Neural cell (in vitro differentiated cells): ENCODE measurements around the gene NEDD4L. TPM values are rescaled to one million over a fixed set of nuclear protein-coding genes. Genes with fewer than 3 reads are reported as not detected.

Source experiments
- H2AFZ ChIP-seq: fragments of 200-600, 300-800 bp; sonication (generic), shearing (Covaris generic); 2 replicates; pipeline ENCODE4 v1.6.0; 2014; ENCODE audit warnings: low read depth, mild to moderate bottlenecking, antibody characterized with exemption, low read length, moderate library complexity
- H3F3A ChIP-seq: fragments of 200-600 bp; shearing (Covaris generic); 2 replicates; pipeline ENCODE4 v1.6.1; 2016; ENCODE audit warnings: mild to moderate bottlenecking, moderate library complexity, mixed read lengths, antibody characterized with exemption, low read length; ENCODE audit not compliant: insufficient read depth, poor library complexity, severe bottlenecking
- H3K27ac ChIP-seq: fragments of 200-600, 300-800 bp; sonication (generic), shearing (Covaris generic); 2 replicates; pipeline ENCODE4 v1.5.1; 2014; ENCODE audit warnings: mild to moderate bottlenecking, low read length, moderate library complexity
- H3K27me3 ChIP-seq: fragments of 300-800, 200-600 bp; sonication (generic), shearing (Covaris generic); 2 replicates; pipeline ENCODE4 v1.6.0; 2014; ENCODE audit warnings: mild to moderate bottlenecking, low read depth, low read length, moderate library complexity; ENCODE audit not compliant: insufficient read depth
- H3K36me3 ChIP-seq: fragments of 300-800, 200-600 bp; sonication (generic), shearing (Covaris generic); 2 replicates; pipeline ENCODE4 v1.5.1; 2014; ENCODE audit warnings: mild to moderate bottlenecking, antibody characterized with exemption, low read length, moderate library complexity; ENCODE audit not compliant: insufficient read depth
- H3K4me2 ChIP-seq: fragments of 300-800, 200-600 bp; sonication (generic), shearing (Covaris generic); 2 replicates; pipeline ENCODE4 v1.6.0; 2014; ENCODE audit warnings: mild to moderate bottlenecking, low read length
- H3K4me3 ChIP-seq: fragments of 300-800, 200-600 bp; sonication (generic), shearing (Covaris generic); 2 replicates; pipeline ENCODE4 v1.5.1; 2014; ENCODE audit warnings: mild to moderate bottlenecking, low read length, moderate library complexity
- H3K79me2 ChIP-seq: fragments of 200-600 bp; shearing (Covaris generic); replicated peaks from 2 replicates; pipeline ENCODE4 v1.6.0; 2014; ENCODE audit warnings: mild to moderate bottlenecking, low read length, moderate library complexity; ENCODE audit not compliant: insufficient read depth
- H3K9ac ChIP-seq: fragments of 300-800, 200-600 bp; sonication (generic), shearing (Covaris generic); 2 replicates; pipeline ENCODE4 v1.6.1; 2016; ENCODE audit warnings: mild to moderate bottlenecking, low read length, mixed read lengths
- H3K9me2 ChIP-seq: fragments of 200-600 bp; shearing (Covaris generic); 2 replicates; pipeline ENCODE4 v1.6.1; 2016; ENCODE audit warnings: mild to moderate bottlenecking, low read length, mixed read lengths; ENCODE audit not compliant: insufficient read depth
- H3K9me3 ChIP-seq: fragments of 200-600, 300-800 bp; sonication (generic), shearing (Covaris generic); 2 replicates; pipeline ENCODE4 v1.6.1; 2016; ENCODE audit warnings: mild to moderate bottlenecking, mixed run types, low read length, moderate library complexity, mixed read lengths
- H4K20me1 ChIP-seq: fragments of 200-600 bp; shearing (Covaris generic); 2 replicates; pipeline ENCODE4 v1.6.1; 2016; ENCODE audit warnings: mild to moderate bottlenecking, mixed run types; ENCODE audit not compliant: insufficient read depth
- CTCF ChIP-seq: fragments of 450-650 bp; IDR thresholded peaks from 2 replicates; pipeline ENCODE4 v1.5.1; 2014; ENCODE audit warnings: antibody characterized with exemption, mild to moderate bottlenecking, moderate library complexity; ENCODE audit not compliant: poor library complexity, severe bottlenecking
- EP300 ChIP-seq: fragments of 450-650 bp; conservative IDR thresholded peaks from 2 replicates; pipeline ENCODE4 v1.6.1; 2014; ENCODE audit warnings: antibody characterized with exemption, mild to moderate bottlenecking, moderate library complexity; ENCODE audit not compliant: poor library complexity, severe bottlenecking
- EZH2 ChIP-seq: fragments of 200-600, 300-800 bp; shearing (Covaris generic), sonication (generic); IDR thresholded peaks from 2 replicates; pipeline ENCODE4 v1.6.1; 2014; ENCODE audit warnings: antibody characterized with exemption, low read length, borderline replicate concordance, mild to moderate bottlenecking; ENCODE audit not compliant: insufficient read depth, poor library complexity, severe bottlenecking
- MXI1 ChIP-seq: fragments of 450-650 bp; conservative IDR thresholded peaks from 2 replicates; pipeline ENCODE4 v1.6.1; 2014; ENCODE audit warnings: antibody characterized with exemption, mild to moderate bottlenecking; ENCODE audit not compliant: poor library complexity, severe bottlenecking
- POLR2AphosphoS5 ChIP-seq: IDR thresholded peaks from 2 replicates; pipeline ENCODE4 v1.6.1; 2012
- RAD21 ChIP-seq: fragments of 450-650 bp; conservative IDR thresholded peaks from 2 replicates; pipeline ENCODE4 v1.6.1; 2014; ENCODE audit warnings: antibody characterized with exemption, mild to moderate bottlenecking, moderate library complexity
- REST ChIP-seq: IDR thresholded peaks from 2 replicates; pipeline ENCODE4 v1.6.1; 2012; ENCODE audit warnings: borderline replicate concordance
- SMC3 ChIP-seq: fragments of 450-650 bp; conservative IDR thresholded peaks from 2 replicates; pipeline ENCODE4 v1.6.1; 2014; ENCODE audit warnings: antibody characterized with exemption, mild to moderate bottlenecking, moderate library complexity; ENCODE audit not compliant: poor library complexity
- TAF1 ChIP-seq: IDR thresholded peaks from 2 replicates; pipeline ENCODE4 v1.6.1; 2012; ENCODE audit warnings: low read depth
- polyA plus RNA-seq: library from polyadenylated mRNA; depleted of rRNA; stranded (reverse); fragments of >200 nt; gene quantifications from 2 replicates; pipeline ENCODE4 v1.2.3, GENCODE V29; 2014

Gene NEDD4L
- polyA plus RNA-seq, 1 donor from 2014 or later: 97.9 TPM

GRCh38 chr18:58105888-58106260 lies 61.8 kb downstream of the NEDD4L start:
- peaks cover 3% of the 10 kb centered on the region for H3F3A ChIP-seq
- H3K4me3 ChIP-seq: no peak overlapping the region

GRCh38 chr18:58106289-58107070 lies 62.5 kb downstream of the NEDD4L start:
- no peaks in the 10 kb centered on the region for H3K9me3 ChIP-seq
- no peak overlapping the region for H2AFZ ChIP-seq
- no peaks in the 10 kb centered on the region for H3K27me3 ChIP-seq
- H3K9ac ChIP-seq: no peak overlapping the region
- no peak overlapping the region for H3K27ac ChIP-seq
- no peak overlapping the region for H3K4me3 ChIP-seq
- peaks cover 3% of the 10 kb centered on the region for H3F3A ChIP-seq
- H3K79me2 ChIP-seq: peaks cover 86% of the 10 kb centered on the region
- no peak overlapping the region for H3K4me2 ChIP-seq
- H3K9me2 ChIP-seq: no peaks in the 10 kb centered on the region
- no peaks in the 10 kb centered on the region for H3K36me3 ChIP-seq
- peaks cover 8% of the 10 kb centered on the region for H4K20me1 ChIP-seq
- no peak for TF ChIP-seq TAF1
- no peak for TF ChIP-seq POLR2AphosphoS5
- no peak for TF ChIP-seq EP300
- no peak for TF ChIP-seq EZH2
- no peak for TF ChIP-seq CTCF
- no peak for TF ChIP-seq MXI1
- TF ChIP-seq SMC3: no peak

More at GRCh38 chr18:58105888-58106260, 61.8 kb downstream of the NEDD4L start:
- H3K9me2 ChIP-seq: no peaks in the 10 kb centered on the region
- no peak overlapping the region for H3K9ac ChIP-seq
- no peak overlapping the region for H3K27ac ChIP-seq
- no peaks in the 10 kb centered on the region for H3K36me3 ChIP-seq
- no peaks in the 10 kb centered on the region for H3K27me3 ChIP-seq
- no peaks in the 10 kb centered on the region for H3K9me3 ChIP-seq
- peaks cover 8% of the 10 kb centered on the region for H4K20me1 ChIP-seq
- peaks cover 85% of the 10 kb centered on the region for H3K79me2 ChIP-seq
- no peak overlapping the region for H2AFZ ChIP-seq
- no peak overlapping the region for H3K4me2 ChIP-seq
- TF ChIP-seq EZH2 (no peak), CTCF (no peak), SMC3 (no peak), MXI1 (no peak), RAD21 (no peak), TAF1 (no peak), POLR2AphosphoS5 (no peak), REST (no peak), EP300 (no peak)
